Fibroblast of pulmonary artery (primary cell): ENCODE measurements around the gene RIMKLB.
"Not testable (repeated sequence)": the region's sequence is repeated elsewhere in the genome, so short reads cannot be mapped to it uniquely, and the experiment has no call there.

Experiments
- DNase-seq: peaks from one replicate; pipeline ENCODE4 v3.0.0-alpha.2; 2010; ENCODE audit warnings: low read depth
- H3K4me3 ChIP-seq: replicated peaks from 2 replicates; pipeline ENCODE4 v1.5.1; 2011; ENCODE audit warnings: low read depth, mild to moderate bottlenecking, control low read depth, low read length, moderate library complexity
- TF ChIP-seq, protein P1 (sequence below): IDR thresholded peaks from 2 replicates; pipeline ENCODE4 v1.5.1; 2011; ENCODE audit warnings: mild to moderate bottlenecking, control low read depth, low read length, inconsistent platforms; ENCODE audit errors: missing control alignments

Gene RIMKLB

DNA sequence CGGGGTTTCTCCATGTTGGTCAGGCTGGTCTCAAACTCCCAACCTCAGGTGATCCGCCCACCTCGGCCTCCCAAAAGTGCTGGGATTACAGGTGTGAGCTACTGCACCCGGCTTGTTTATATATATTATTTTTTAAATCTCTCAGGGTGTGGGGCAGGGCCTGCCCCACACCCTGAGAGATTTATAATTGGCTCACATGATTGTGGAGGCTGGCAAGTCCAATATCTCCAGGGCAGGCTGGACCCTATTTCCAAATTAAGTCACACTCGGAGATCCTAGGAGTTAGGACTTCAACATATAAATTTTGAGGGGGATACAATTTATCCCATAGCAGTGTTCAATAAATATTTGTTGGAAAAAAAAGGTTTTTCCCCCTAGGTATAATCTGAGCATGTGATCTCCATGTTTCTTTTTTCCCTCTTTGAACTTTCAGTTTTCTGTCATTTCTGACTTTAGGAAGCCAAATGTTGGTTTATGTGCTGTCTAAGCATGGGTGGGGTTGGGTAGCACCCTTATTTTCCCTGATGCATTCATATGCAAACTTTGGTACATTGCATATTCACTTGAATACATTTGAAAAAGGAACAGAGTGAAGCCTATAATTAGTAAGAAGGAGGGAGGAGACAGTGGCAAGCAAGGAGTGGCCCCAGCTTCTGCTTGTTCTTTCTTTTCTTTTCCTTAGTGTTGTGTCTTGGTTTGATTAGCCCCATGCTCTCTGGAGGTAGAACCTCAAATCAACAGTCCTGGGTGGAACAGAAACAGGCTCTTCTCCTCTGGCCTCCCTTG is 116.0 kb downstream of the RIMKLB start:
- DNase-seq, result no peak
- no peak overlapping the region for H3K4me3 ChIP-seq
- TF ChIP-seq, protein P1, sequence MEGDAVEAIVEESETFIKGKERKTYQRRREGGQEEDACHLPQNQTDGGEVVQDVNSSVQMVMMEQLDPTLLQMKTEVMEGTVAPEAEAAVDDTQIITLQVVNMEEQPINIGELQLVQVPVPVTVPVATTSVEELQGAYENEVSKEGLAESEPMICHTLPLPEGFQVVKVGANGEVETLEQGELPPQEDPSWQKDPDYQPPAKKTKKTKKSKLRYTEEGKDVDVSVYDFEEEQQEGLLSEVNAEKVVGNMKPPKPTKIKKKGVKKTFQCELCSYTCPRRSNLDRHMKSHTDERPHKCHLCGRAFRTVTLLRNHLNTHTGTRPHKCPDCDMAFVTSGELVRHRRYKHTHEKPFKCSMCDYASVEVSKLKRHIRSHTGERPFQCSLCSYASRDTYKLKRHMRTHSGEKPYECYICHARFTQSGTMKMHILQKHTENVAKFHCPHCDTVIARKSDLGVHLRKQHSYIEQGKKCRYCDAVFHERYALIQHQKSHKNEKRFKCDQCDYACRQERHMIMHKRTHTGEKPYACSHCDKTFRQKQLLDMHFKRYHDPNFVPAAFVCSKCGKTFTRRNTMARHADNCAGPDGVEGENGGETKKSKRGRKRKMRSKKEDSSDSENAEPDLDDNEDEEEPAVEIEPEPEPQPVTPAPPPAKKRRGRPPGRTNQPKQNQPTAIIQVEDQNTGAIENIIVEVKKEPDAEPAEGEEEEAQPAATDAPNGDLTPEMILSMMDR, result no peak

DNA sequence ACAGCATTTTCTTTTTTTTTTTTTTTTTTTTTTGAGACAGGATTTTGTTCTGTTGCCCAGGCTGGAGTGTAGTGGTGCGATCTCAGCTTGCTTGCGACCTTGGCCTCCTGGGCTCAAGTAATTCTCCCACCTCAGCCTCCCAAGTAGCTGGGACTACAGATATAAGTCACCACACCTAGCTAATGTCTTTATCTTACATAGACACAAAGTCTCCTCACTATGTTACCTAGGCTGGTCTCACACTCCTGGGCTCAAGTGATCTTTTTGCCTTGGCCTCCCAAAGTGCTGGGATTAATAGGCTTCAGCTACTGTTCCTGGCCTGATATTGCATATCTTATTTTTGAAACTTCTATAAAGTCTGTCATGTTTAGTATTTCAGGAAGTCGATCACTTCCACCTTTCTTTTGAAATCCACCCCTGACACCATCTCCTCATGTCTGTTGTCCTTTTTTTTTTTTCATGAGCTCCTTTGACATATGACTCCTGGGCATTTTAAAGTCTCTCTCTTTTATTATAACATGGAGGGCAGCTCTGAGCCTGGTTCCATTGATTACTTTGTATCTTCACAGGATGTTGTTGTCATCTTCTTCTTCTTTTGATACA is 118.8 kb downstream of the RIMKLB start:
- TF ChIP-seq, protein P1, result no peak
- no peak for DNase-seq

DNA sequence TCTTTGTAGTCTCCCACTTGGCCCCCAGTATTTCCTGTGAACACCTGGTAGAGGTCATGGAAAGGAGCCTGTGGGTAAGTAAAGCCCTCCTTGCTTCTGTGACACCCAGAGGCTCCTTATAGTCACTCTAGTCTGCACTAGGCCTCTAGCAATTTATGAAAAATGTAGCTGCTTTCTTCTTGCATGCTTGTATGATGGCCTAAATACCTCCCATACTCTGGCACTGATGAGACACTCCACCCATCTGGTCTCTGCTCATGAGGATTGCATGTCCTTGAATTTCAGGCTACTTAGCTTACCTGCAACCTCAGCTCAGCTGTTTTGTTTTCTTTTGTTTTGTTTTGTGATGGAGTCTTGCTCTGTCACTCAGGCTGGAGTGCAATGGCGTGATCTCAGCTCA is 120.1 kb downstream of the RIMKLB start:
- no peak for DNase-seq
- no peak overlapping the region for H3K4me3 ChIP-seq
- TF ChIP-seq, protein P1, result no peak

More for the DNA sequence above, 118.8 kb downstream of the RIMKLB start:
- H3K4me3 ChIP-seq, result no peak overlapping the region

DNA sequence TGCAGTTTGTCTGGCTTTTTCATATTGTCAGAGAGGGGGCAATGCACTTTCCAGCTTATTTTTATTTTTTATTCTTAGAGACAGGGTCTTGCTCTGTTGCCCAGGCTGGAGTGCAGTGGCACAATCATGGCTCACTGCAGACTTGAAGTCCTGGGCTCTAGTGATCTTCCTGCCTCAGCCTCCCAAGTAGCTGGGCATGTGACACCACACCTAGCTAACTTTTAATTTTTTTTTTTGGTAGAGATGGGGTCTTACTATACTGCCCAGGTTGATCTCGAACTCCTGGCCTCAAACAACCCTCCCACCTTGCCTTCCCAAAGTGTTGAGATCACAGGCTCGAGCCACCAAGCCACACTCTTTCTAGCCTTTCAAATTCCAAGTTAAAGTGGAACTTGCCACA is 120.7 kb downstream of the RIMKLB start:
- no peak overlapping the region for H3K4me3 ChIP-seq
- no peak for DNase-seq
- TF ChIP-seq, protein P1, result no peak

DNA sequence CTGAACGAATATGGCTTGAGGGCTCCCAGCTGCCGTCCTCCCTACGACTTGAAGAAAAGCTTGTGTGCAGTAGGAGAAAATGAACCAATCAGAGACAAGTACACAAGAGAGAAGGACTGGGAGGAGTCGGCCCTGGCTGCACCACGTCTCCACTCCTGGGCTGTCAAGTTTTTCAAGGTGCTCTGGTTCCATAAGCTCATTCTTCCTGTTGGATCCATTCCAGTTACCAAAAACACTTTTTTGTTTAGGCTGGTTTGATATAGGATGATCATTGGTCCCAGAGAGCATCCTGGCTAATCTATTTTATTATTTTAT is 121.8 kb downstream of the RIMKLB start:
- peak; percentile 30 for DNase-seq
- TF ChIP-seq, protein P1, result no peak
- H3K4me3 ChIP-seq, result no peak overlapping the region

DNA sequence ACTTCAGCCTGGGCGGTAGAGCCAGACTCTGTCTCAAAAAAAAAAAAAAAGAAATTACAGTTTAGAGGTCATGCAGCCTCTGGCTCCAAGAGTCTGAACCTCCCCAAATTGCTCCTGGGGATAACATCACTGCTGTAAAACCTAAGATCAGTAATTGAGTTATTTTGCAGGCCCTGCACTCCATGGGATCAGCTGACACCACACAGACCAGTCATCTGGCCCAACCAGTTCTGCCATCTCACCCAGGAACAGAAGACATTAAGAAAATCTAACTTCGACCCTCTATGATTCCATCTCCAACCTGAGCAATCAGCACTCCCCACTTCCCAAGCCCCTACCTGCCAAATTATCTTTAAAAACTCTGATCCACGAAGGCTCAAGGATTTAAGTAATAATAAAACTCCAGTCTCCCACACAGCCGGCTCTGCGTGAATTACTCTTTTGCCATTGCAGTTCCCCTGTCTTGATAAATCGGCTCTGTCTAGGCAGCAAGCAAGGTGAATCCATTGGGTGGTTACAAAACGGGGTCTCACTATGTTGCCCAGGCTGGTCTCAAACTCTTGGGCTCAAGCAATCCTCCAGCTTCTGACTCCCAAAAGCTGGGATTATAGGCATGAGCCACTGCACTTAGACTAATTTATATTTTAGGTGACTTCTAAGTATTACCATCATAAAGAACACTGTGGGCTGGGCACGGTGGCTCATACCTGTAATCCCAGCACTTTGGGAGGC is 123.1 kb downstream of the RIMKLB start:
- H3K4me3 ChIP-seq, result not testable (repeated sequence)

DNA sequence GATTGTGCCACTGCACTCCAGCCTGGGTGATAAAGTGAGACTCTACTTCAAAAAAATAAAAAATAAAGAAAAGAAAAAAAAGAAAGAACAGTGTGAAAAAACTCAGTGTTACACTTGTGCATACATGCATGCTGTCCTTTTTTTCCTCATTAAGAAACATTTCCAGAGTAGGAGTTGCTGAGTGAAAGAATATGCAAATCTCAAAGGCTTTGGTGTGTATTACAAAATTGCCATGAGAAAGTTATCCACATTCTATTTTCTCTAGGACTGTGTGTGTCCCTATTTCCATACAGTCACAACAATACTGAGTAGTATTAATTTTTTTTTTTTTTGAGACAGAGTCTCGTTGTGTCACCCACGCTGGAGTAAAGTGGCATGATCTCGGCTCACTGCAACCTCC is 123.8 kb downstream of the RIMKLB start:
- no peak for DNase-seq
- no peak overlapping the region for H3K4me3 ChIP-seq
- TF ChIP-seq, protein P1, result no peak

More for the DNA sequence above, 123.1 kb downstream of the RIMKLB start:
- not testable (repeated sequence) for DNase-seq
